Glomerular endothelial cell (primary cell): Measurements from ENCODE around the gene BTBD3. TPM values are rescaled to one million over a fixed set of nuclear protein-coding genes. Genes with fewer than 3 reads are reported as not detected.
A peak's percentile ranks its signal among the peaks of the same experiment; 100 is the strongest.

ENCODE experiments used
- DNase-seq: peaks from one replicate; pipeline ENCODE4 v3.0.0-alpha.2; 2011; ENCODE audit warnings: low read depth, low spot score; ENCODE audit errors: extremely low read depth
- total RNA-seq: library from RNA; depleted of rRNA; stranded (reverse); fragments of >200 nt; gene quantifications from 2 replicates; pipeline ENCODE4 v1.2.3, GENCODE V29; 2015

BTBD3 gene
- total RNA-seq = 27.0 and 36.4 TPM in 2 replicates

DNA sequence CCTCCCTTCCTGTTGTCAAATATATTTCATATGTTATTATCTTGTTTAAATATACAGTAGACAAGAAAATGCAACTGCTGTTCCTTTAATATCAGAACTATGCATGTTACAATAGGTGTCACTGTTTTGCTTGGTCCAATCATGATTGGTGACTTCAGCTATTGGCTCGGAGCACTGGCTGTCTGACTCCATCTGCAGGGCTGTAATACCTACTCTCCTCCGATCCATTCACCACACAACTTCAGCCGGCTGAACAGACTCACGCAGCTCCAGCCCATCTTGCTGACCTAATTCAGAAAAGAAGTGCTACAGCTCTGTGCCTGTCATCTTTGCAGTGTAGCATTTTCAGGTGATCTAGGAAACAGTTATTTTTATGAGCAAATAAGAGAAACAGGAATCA lies at the start of gene BTBD3:
BTBD3 (plus strand) TSS at position 231 of the 400 bp plus-strand sequence. CDS start 383 bp downstream, outside the sequence.
- DNase-seq = no peak

DNA sequence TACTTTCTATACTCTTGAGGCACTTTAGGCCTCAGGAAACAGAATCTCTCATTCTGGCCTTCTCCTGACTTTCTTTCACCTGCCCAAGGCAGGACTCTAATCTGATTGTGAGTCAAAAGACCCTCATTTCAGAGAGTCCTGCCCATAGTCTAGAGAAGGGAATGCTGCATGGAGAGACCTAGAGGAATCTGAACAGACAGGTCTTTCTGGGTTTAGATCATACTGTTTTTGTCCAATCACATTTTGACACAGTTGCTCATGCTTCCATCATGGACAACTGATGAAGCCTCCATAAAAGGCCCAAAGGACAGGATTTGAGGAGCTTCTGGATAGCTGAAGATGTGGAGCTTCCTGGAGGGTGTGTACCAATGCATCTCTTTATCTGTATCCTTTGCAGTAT lies 48.1 kb upstream of the BTBD3 start:
- no peak for DNase-seq

DNA sequence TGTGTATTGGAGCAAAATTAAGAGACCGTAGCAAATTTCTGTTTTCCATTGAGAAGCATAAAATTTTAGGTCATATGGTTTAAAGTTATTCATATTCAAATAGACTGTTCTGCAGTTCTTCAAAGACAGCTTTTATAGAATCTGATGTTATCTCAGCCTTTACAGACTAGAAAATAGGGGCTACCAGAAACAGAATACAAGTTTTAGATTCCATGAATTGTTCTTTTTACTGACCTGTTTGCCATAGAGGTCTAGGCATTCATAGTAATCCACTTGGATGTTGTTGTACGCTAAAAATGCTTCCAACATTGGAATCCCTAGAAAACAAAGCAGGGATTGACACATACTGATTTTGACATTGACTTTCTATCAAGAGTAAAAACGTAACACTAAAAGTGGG lies 47.3 kb upstream of the BTBD3 start:
- DNase-seq = no peak

DNA sequence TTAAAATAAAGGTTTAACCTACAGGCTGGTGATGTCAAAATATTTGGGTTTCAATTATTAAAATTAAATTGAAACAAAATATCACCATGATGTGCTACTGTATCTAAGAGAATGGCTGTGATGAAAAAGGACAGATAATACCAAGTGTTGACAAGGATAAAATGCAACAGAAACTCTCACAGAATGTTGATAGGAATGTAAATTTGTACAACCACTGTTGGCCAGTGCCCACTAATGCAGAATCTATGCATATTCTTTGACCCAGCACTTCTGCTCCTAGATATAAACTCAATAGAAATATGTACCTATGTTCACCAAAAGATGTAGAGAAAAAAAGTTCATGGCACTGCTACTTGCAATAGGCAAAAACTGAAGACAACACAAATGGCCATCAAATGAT lies 41.1 kb upstream of the BTBD3 start:
- DNase-seq = no peak

DNA sequence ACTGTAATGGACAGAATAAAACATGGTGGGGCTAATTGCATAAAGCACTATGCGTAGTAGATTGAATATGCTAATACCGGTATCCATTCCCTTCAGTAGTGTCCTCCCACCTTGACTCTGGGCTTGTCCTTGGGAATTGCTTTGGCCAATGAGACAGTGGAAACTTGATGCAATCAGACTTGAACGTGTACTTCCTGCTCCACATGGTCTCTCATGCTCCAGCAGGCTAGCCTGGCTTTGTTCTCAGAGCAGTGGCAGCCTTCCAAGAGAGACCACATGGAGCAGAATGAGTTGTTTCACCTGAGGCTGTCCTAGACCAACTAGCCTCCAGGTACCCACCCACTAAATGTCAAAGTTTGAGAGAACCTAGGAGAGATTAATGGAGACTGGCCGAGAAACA lies 37.0 kb upstream of the BTBD3 start:
- DNase-seq = no peak

DNA sequence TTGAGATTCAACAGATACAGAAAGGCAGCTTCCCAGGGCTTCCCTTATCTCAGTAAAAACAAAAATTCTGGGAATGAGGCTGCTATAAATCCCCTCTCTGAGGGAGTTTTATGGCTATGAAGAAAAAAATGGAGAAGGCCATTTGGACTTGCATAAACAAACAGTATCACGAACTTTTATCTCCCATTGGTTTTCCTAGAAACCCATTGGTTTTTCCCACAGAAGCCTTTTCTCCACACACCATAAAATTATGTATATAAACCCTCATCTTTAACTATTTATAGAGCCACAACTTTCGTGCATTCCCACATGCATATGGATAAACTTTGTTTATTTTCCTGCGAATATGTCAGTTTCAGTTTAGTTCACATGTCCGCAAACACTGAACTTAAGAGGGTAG lies 36.2 kb upstream of the BTBD3 start:
- DNase-seq = no peak

DNA sequence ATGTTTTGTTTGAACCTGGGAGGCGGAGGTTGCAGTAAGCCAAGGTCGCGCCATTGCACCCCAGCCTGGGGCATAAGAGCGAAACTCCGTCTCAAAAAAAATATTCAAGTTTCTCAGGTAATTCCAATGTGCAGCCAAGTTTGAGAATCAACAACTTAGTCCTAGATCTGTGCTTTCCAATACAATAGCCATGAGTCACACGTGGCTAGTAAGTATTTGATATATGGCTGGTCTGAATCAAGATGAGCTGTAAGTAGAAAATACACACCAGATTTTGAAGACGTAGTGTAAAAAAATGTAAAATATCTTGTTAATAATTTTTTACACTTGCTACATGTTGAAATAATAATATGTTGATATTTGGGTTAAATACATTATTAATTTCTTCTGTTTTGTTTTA lies 35.0 kb upstream of the BTBD3 start:
- no peak for DNase-seq

DNA sequence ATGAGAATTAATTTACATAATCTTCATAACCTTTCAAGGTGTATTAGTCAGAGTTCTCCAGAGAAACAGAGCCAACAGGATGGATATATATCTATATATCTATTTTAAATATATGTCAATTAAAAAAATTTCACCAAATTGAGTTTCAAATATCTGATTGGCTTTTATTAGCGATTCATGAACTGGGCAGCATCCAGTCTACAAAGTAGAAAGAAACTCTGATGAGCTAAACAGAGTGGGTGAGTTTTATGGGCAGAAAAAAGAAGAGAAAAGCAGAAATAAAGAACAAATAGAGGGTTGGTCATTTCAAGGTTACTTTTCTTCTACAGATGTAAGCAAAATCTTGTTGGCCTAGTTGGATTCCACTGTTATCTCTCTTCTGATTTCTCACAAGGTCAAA lies 29.0 kb upstream of the BTBD3 start:
- DNase-seq = no peak

DNA sequence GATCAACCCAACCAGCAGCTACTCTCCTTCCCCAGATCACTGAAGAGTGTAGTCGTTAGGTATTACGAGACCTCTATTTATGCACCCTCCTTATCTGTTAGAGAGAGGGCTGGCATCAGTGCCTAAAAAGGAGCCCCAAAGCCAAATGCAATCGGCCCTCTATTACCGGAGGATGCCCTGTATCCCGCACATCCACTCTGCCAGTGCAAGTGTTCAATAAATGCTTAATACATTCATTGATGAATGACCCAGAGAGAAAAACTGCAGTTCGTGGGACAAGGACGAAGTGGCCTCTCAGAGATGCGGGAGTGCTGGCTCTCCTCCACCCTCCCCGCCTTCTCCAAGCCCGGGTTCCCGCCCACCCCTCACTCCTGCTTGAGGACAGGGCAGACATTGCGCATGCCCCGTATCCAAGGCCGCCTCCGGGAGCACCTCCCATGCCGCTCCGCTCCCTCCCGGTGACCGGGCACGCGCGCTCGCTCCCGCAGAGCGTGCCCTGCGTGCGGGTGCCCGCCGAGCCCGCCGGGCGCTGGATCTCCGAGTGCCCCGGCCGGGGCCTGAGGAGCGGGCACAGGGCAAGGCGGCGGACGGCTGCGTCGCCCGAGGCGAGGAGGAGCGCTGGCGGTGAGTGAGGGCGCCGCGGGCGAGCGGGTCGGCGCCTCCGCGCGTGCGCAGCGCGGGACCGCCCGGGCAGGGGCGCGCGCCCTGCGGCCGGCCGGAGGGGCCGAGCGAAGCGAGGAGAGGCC lies 27.2 kb upstream of the BTBD3 start:
- no peak for DNase-seq

DNA sequence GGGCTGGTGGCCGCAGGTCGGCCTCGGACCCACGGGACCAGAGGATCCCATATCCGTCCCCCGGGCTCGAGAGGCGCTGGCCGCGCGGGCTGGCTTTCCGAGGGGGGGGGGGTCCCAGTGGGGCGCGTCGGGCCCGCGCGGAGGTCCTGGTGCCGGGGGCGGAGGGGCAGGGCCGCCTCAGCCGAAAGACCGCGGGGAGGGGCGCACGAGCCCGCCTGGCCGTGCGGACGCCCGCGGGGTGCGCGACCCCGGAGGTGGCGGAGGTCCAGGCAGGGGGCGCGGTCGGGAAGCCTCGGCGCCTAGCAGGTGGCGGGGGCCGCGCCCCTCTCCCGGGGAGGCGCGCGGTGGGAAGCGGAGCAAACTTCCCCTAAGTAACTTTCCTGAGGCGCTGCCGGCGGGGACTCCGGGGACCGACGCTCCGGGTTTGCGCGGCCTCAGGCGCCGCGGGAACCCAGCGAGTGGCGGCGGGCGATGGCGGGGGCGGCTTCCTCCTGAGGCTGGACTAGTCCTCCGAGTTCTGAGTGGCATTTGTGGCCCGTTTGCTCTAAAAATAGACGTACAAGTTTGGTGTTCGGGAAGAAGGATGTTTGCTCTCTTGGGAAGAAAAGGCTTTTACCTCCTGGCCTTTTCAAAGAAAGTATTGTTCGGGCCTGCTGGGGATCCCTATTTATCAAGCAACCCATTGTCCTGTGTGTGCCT lies 26.5 kb upstream of the BTBD3 start:
- DNase-seq = no peak

DNA sequence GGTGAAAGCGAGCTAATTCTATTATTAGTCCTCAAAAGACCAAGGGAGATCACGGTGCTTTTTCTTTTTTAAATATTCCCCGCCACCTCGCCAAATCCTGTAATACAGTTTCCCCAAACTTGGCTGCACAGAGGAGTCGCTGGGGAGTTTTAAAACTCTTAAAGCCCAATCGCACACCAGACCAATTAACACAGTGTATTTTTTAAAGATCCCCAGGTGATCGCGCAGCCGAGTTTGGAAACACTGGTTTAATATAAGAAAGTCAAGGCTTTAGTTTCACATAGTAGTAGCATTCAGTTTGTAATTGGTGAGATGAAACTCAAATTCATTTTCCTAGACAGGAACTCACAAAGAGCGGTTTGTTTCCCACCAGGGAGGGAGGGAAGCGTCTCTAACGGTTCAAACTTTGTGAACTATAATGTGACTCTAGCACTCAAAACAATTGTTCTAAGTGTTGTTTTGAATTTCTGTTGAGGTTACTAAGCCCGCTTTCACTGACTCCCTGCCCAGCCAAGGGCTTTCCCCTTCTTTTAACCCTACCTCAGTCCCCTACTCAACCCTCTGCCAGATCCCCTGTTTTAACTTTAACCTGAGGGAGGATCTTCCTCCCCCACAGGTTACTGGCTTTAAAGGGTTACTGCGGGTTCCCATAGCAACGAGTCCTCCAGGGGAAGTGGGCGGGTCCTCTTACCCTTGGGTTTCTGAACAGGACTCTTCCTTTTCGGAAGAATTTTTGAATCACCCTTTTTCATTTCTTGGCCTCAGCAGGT lies 25.7 kb upstream of the BTBD3 start:
- peak; percentile 54 for DNase-seq

DNA sequence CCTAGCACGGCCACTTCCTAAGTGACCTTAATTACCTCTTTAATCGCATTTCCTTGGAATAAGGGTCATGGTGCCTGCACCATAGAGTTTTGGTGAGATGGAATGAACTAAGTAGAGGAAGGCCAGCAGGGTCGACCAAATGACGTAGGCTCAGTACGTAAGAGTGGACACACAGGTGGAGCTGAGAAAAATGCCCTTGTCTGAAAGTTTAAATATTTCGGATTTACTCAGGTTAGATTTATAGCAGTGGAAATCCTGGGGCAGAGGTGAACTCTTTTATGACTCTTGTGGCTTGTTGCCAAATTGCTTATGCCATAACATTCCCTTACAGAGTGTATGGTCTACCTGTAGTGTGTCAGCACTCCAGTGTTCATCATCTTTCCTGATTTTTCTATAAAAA lies 23.6 kb upstream of the BTBD3 start:
- DNase-seq = no peak

DNA sequence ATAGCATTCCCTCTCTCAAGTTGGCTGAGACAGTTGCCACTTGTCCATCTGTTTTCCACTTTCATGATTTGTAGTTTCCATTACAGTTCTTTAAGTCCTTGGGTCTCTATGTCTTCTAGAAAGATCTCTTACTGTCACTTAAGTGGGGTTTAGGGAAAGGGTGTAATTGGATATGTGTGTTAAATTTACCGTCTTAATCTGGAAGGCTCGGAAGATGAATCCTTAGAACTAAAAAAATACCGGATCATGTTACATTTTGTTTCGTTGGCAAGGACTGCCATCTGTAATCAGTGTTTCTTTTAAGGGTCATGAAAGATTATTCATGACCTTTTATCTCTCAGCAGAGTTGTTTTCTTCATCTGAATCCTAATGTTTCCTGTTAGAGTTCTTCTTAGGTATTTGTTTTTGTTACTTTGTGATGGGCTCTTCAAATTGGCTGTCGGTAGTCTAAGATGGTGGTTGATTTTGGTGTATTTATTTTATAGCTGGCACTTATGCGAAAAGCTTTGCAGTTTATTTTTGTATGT lies 21.8 kb upstream of the BTBD3 start:
- DNase-seq = no peak

DNA sequence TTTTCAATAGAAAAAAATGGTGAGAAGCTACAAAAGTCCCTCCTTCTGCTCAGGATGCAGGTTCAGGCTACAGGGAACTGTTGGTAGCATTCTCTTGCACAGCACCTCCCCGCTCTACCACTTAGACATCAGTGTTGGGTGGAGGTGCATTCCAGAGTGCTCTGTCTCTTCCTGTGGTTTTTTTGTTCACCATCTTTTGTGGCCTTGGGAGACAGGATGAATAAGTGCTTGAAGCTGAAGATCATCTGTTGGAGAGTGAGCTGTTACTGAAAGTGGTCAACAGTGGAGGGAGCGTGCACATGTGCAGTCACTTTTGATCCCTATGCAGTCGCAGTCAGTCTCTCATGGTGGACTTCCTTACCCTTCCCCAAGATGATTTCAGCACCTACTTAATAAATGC lies 16.6 kb upstream of the BTBD3 start:
- DNase-seq = no peak

DNA sequence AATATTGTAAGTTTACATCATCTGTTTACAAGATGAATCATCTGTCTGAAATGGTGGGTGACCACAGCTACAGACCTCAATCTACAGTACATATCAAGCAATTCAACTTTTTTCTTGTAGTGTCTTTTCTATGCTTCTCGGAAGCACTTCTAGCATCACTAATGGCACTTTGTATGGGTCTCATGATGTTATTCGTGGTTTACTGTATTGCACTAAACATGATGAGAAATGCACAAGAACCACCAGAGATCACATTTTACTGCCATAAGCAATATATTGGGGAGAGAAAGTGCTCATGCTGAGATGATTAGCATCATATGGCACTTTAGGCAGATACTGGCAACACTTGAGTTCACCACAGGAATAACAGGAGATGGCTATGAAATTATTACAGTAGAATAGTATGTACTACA lies 15.4 kb upstream of the BTBD3 start:
- no peak for DNase-seq

DNA sequence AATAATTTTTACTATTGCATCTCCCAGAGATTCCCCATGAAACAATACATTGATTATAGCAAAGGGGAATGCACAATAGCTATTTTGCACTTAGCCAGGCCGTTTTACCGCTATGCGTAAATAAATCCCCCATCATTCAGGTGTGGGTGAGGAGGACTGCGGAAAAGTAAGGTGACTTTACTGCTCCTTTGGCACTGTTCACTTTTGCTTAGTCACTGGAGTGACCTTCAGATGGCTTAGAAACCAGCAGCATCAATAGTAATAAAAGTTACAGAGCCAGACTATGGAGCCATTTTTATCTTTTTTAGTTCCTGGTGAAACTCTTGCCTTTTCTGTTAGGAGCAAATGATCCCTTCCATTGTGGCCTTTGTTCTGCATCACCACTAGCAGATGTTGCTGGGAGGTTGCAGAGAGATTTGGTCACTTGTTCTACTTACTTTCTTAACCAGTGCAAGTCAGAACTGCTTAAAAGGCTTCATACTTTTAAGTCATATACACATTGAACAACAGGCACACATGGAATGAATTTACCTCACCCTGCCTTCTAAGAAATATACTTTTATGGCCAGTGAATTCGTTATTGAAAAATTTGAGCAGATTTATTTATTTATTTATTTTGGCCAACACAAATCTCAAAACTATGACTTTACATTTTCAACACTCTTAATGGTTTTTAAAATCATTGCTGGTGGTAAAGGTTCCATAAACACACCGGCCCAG lies 12.1 kb upstream of the BTBD3 start:
- DNase-seq = no peak

DNA sequence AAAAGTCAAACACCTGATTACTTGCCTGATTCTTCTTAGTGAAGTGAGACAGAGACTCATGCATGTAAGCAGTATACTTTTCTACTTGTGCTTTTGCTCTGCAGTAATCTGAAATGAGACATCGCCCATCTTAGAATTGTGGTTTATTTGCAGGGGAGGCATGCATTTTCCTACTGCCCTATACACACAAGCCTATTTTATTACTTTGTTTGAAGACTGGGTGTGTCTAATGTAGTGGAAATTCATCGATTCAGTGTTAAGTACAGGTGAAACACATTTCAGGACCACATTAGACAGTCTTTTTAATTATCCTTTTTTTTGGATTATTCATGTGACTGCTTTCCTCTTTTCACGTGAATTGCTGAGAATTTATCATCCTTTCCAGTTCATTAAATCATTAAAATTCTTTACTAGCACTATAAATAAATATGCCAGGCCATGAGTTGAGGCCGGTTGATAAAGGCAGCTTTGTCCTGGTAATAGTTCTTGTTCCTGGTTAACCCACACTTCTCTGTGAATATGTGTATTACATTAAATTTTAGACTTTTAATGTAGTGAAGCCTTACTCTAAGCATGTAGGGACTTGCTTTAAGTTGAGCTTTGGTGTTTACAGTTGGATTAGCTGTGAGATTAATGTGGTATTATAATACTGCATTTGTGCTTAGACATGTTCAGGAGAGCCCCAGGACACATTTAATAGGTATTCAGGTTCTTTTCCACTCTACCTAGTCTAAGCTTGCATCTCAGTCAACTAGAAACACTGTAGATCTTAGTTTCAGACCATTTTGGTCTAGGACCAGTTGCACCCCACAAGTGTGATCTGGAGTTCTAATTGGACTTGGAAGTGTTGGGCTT lies 10.8 kb upstream of the BTBD3 start:
- DNase-seq = no peak

DNA sequence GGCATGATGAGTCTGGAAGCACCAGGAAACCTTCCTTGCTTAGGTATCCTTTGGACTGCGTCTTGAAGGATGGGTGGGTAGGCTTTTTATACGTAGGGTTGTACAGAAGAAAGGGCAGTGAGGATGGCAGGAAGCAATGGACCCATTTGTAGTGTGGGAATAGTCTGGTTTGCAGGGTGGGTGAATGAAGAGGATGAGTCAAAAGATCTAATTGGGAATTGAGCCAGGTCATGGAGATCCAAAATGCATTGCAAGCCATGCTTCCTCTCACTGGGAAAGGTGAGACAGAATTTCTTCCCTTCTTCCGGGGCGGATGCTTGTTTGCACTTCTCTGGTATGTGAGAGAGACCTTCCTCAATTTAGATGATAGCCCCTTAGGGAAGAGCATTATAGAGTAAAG lies 10.1 kb upstream of the BTBD3 start:
- no peak for DNase-seq

DNA sequence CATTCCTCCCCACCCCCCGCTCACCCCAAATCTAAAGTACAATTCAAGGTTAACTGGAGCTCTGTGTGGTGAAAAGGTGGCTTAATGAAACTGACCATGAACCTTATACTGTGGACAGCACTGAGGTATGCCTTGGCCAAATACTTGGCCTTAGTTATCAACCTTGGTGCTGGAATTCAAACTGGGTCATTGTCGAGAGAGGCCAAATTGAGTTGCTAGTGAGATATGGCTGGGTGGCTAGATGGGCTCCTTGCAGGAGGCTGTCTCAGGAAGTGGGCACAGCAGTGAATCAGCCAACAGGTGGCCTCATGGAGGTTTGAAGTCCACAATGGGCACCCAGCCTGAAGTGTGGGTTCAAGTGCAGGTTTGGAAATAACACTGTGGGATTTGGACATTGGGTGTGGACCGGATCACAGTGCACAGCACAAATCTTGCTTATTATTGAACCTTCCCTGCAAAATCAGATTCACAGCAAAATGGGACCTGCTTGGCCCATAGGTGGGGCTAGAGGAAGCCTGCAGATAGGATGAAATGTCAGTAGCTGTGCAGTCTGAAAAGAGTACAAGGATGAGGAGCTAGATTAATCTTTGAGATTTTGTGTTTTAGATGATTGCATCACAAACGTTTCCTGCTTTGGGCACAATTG lies 5.6 kb upstream of the BTBD3 start:
- DNase-seq = no peak
